ENCODE measurements around the gene PLAC1.

GRCh38 chrX:134600714-134601113, 57.6 kb downstream of the PLAC1 start:
- no peak for TF ChIP-seq CTCF (IDR thresholded peaks at IDR 0.05)
- TF ChIP-seq POLR2A (IDR thresholded peaks at IDR 0.05): no peak
- TF ChIP-seq POLR2AphosphoS5 (IDR thresholded peaks at IDR 0.05): no peak
- no peak for TF ChIP-seq EP300 (IDR thresholded peaks at IDR 0.05)
